GM18508 (cell line): ENCODE data around the gene TBRG4.
"Not testable (repeated sequence)": the region's sequence is repeated elsewhere in the genome, so short reads cannot be mapped to it uniquely, and the experiment has no call there.

Experiments used
- ATAC-seq: cut with Tn5 transposase; IDR thresholded peaks from one replicate; pipeline ENCODE4 v1.9.1; 2021; ENCODE audit warnings: moderate number of reproducible peaks; ENCODE audit not compliant: insufficient read depth, unreplicated experiment

Gene TBRG4

GRCh38 chr7:45122975-45123860, 11.7 kb upstream of the TBRG4 start:
- no peak for ATAC-seq

- no peak for ATAC-seq
These were observed 8.1 kb upstream of the TBRG4 start for GRCh38 chr7:45119550-45119949.

GRCh38 chr7:45118889-45119331, 7.4 kb upstream of the TBRG4 start:
- ATAC-seq = no peak

GRCh38 chr7:45118292-45118691, 6.8 kb upstream of the TBRG4 start:
- ATAC-seq = no peak

GRCh38 chr7:45117582-45117981, 6.1 kb upstream of the TBRG4 start:
- ATAC-seq = no peak

GRCh38 chr7:45116048-45116447, 4.6 kb upstream of the TBRG4 start:
- no peak for ATAC-seq

GRCh38 chr7:45114926-45115325, 3.4 kb upstream of the TBRG4 start:
- no peak for ATAC-seq

GRCh38 chr7:45114257-45114656, 2.8 kb upstream of the TBRG4 start:
- ATAC-seq = not testable (repeated sequence)

GRCh38 chr7:45112648-45113047, 1.2 kb upstream of the TBRG4 start:
- ATAC-seq = no peak

- no peak for ATAC-seq
These were observed 2.6 kb downstream of the TBRG4 start for GRCh38 chr7:45108863-45109262.

GRCh38 chr7:45107356-45107755, 4.1 kb downstream of the TBRG4 start:
- ATAC-seq = no peak

GRCh38 chr7:45106820-45107219, 4.7 kb downstream of the TBRG4 start:
- no peak for ATAC-seq

- ATAC-seq = no peak
These were observed 5.8 kb downstream of the TBRG4 start for GRCh38 chr7:45105588-45106188.

GRCh38 chr7:45104844-45105587, 6.5 kb downstream of the TBRG4 start:
- ATAC-seq = no peak

- no peak for ATAC-seq
These were observed 7.3 kb downstream of the TBRG4 start for GRCh38 chr7:45103958-45104843.

GRCh38 chr7:45102785-45103712, 8.4 kb downstream of the TBRG4 start:
- ATAC-seq = no peak

- ATAC-seq = no peak
These were observed 9.7 kb downstream of the TBRG4 start for GRCh38 chr7:45101748-45102147.

GRCh38 chr7:45100761-45101480, 10.6 kb downstream of the TBRG4 start:
- no peak for ATAC-seq
